Esophagus muscularis mucosa (tissue), 4 donors: Measurements from ENCODE around the gene PPP6R3.
"Not testable (repeated sequence)": the region's sequence is repeated elsewhere in the genome, so short reads cannot be mapped to it uniquely, and the experiment has no call there.

Experiments used
- EP300 ChIP-seq: sonication (generic); formaldehyde crosslinking; IDR thresholded peaks from one replicate; pipeline ENCODE4 v1.6.1; 2017; ENCODE audit warnings: antibody characterized with exemption
- POLR2AphosphoS5 ChIP-seq, 2 donors: sonication (generic); formaldehyde crosslinking; IDR thresholded peaks; one replicate each; pipeline ENCODE4 v1.6.1; 2017; ENCODE audit warnings: antibody characterized with exemption in 2 of 2
- TF ChIP-seq, protein P1 (sequence below), 3 experiments: fragments of 200-600 bp in 2 of 3; fragments of 450-650 bp in 1 of 3; sonication (generic) in 2 of 3; IDR thresholded peaks; one replicate each; pipeline ENCODE4 v1.5.1; 2017 to 2019; ENCODE audit warnings: antibody characterized with exemption in 3 of 3, mild to moderate bottlenecking in 2 of 3, moderate library complexity in 1 of 3

DNA sequence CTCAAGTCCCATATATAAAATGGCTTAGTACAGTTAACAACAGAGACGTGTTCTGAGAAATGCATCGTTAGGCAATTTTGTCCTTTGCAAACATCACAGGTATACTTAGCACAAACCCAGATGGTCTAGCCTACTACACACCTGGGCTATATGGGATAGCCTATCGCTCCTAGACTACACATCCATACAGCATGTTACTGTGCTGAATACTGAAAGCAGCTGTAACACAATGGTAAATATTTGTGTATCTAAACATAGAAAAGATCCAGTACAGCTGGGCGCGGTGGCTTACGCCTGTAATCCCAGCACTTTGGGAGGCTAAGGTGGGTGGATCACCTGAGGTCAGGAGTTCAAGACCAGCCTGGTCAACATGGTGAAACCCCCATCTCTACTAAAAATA is 2.2 kb upstream of the PPP6R3 start:
- TF ChIP-seq, protein P1, sequence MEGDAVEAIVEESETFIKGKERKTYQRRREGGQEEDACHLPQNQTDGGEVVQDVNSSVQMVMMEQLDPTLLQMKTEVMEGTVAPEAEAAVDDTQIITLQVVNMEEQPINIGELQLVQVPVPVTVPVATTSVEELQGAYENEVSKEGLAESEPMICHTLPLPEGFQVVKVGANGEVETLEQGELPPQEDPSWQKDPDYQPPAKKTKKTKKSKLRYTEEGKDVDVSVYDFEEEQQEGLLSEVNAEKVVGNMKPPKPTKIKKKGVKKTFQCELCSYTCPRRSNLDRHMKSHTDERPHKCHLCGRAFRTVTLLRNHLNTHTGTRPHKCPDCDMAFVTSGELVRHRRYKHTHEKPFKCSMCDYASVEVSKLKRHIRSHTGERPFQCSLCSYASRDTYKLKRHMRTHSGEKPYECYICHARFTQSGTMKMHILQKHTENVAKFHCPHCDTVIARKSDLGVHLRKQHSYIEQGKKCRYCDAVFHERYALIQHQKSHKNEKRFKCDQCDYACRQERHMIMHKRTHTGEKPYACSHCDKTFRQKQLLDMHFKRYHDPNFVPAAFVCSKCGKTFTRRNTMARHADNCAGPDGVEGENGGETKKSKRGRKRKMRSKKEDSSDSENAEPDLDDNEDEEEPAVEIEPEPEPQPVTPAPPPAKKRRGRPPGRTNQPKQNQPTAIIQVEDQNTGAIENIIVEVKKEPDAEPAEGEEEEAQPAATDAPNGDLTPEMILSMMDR (IDR thresholded peaks at IDR 0.05): not testable (repeated sequence)
- TF ChIP-seq POLR2AphosphoS5 (IDR thresholded peaks at IDR 0.05); EP300: not testable (repeated sequence)
